Lung (tissue), 12 donors: ENCODE results near the gene CASS4. TPM values are rescaled to one million over a fixed set of nuclear protein-coding genes. Genes with fewer than 3 reads are reported as not detected.

Source experiments
- ATAC-seq: fragments of 200-7000 bp; cut with Tn5 transposase; one replicate; pipeline ENCODE4 v1.9.1; 2020; ENCODE audit warnings: moderate number of reproducible peaks; ENCODE audit not compliant: insufficient read depth, low FRiP score
- DNase-seq, 3 donors: peaks; one replicate each; pipeline ENCODE4 v3.0.0-alpha.2; 2013 to 2017
- H3K27ac ChIP-seq, 2 donors: one replicate each; pipeline ENCODE4 v1.5.1; 2013; ENCODE audit warnings: mild to moderate bottlenecking in 2 of 2, moderate library complexity in 2 of 2, control low read depth in 1 of 2, inconsistent platforms in 1 of 2, low read depth in 1 of 2, low read length in 1 of 2
- H3K27me3 ChIP-seq, 3 donors: one replicate each; pipeline ENCODE4 v1.5.1; 2013; ENCODE audit warnings: low read length in 2 of 3; ENCODE audit not compliant: control insufficient read depth in 3 of 3, insufficient read depth in 3 of 3
- H3K36me3 ChIP-seq, 4 donors: one replicate each; pipeline ENCODE4 v1.5.1; 2013; ENCODE audit warnings: low read length in 4 of 4, mild to moderate bottlenecking in 1 of 4, moderate library complexity in 1 of 4; ENCODE audit not compliant: control insufficient read depth in 4 of 4, insufficient read depth in 4 of 4
- H3K4me1 ChIP-seq, 5 donors: one replicate each; pipeline ENCODE4 v1.5.1; 2013; ENCODE audit warnings: low read length in 5 of 5, mild to moderate bottlenecking in 2 of 5, moderate library complexity in 1 of 5; ENCODE audit not compliant: control insufficient read depth in 5 of 5, insufficient read depth in 5 of 5
- H3K4me3 ChIP-seq: one replicate; pipeline ENCODE4 v1.5.1; 2013; ENCODE audit warnings: mild to moderate bottlenecking, control low read depth, moderate library complexity
- H3K9ac ChIP-seq, 2 donors: one replicate each; pipeline ENCODE4 v1.5.1; 2013; ENCODE audit warnings: low read length in 2 of 2, control low read depth in 1 of 2; ENCODE audit not compliant: insufficient read depth in 1 of 2
- H3K9me3 ChIP-seq, 4 donors: one replicate each; pipeline ENCODE4 v1.5.1; 2013; ENCODE audit warnings: low read length in 3 of 4, mild to moderate bottlenecking in 1 of 4, moderate library complexity in 1 of 4; ENCODE audit not compliant: control insufficient read depth in 4 of 4, insufficient read depth in 3 of 4
- WGBS, 2 donors: extraction: QIAGEN DNeasy Blood & Tissue Kit; methylation state at CpG; one replicate each; pipeline ENCODE4 v1.1.7; 2013; 5-methylcytosine and 5-hydroxymethylcytosine counted together
- polyA plus RNA-seq, 2 donors: library from polyadenylated mRNA; stranded (reverse); fragments of 200-250 nt; gene quantifications; one replicate each; pipeline ENCODE4 v1.2.1, GENCODE V29; 2013
- total RNA-seq, 2 donors: library from RNA; depleted of rRNA in 1 of 2; stranded (reverse); fragments of >200 nt in 1 of 2; gene quantifications; one replicate each; pipeline ENCODE4 v1.2.1, GENCODE V29; 2014 to 2021
- TF ChIP-seq, protein P1 (sequence below): IDR thresholded peaks from 2 replicates; pipeline ENCODE4 v1.5.1; 2012; ENCODE audit warnings: mild to moderate bottlenecking; ENCODE audit errors: control extremely low read depth, extremely low read depth
- donor health status: control.
- donor health status: control.
- donor health status: Bipolar disorder and iron deficiency.
- donor health status: healthy.
- donor health status: DM: yes; HTN: yes; CAD: no.

The CASS4 gene
- total and polyA plus RNA-seq, 4 donors, result 4.5 to 30.7 (median 14.8) TPM

DNA sequence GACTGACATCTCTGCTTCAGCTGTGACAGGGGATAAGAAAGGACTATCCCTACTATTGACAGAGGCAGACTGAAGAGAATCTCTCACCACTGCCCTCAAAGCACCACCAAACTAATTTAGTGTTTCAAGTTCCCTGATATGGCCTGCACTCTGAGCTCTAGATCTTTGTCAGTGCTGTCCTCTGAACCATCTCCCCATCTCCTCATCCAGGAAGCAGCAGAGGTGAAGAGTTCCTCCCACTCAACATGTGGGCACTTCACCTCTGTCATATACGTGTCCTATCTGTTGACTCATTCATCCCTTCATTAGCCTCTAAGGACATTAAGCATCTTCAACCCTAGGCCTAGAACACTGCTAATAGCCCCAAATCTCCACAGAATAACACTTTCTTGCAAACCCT lies 39.2 kb upstream of the CASS4 start:
- DNase-seq (no peak), ATAC-seq (no peak)
- TF ChIP-seq, protein P1, sequence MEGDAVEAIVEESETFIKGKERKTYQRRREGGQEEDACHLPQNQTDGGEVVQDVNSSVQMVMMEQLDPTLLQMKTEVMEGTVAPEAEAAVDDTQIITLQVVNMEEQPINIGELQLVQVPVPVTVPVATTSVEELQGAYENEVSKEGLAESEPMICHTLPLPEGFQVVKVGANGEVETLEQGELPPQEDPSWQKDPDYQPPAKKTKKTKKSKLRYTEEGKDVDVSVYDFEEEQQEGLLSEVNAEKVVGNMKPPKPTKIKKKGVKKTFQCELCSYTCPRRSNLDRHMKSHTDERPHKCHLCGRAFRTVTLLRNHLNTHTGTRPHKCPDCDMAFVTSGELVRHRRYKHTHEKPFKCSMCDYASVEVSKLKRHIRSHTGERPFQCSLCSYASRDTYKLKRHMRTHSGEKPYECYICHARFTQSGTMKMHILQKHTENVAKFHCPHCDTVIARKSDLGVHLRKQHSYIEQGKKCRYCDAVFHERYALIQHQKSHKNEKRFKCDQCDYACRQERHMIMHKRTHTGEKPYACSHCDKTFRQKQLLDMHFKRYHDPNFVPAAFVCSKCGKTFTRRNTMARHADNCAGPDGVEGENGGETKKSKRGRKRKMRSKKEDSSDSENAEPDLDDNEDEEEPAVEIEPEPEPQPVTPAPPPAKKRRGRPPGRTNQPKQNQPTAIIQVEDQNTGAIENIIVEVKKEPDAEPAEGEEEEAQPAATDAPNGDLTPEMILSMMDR, result no peak
- no peak overlapping the region for H3K27ac ChIP-seq
- H3K36me3 ChIP-seq, result peaks cover 2 to 9% (median 7%) of the 10 kb centered on the region in 4 donors
- WGBS, 2 donors, result 38 to 80% methylated on average over 1 of the region's 1 CpG
- no peaks in the 10 kb centered on the region for H3K9me3 ChIP-seq
- no peak overlapping the region for H3K9ac ChIP-seq
- no peaks in the 10 kb centered on the region for H3K27me3 ChIP-seq
- H3K4me3 ChIP-seq, result no peak overlapping the region
- H3K4me1 ChIP-seq, result no peaks in the 10 kb centered on the region

DNA sequence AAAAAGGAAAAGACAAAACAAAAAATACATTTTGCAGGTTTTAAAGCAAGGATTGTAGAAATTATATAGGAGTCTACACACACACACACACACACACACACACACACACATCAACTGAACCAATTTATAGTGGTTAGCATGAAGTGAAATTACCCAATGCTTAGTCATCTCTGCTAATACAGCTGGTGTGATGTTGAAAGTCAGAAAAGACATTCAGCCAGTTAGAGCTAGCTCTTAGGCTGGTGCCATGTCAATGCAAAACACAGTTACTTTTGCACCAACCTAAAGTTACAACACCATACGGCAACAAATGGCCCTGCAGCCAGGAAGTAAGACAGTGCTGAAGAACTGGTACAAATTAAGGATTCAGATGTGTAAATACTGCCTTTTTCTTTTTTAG lies 38.1 kb upstream of the CASS4 start:
- H3K27ac ChIP-seq, result no peak overlapping the region
- H3K9me3 ChIP-seq, result no peaks in the 10 kb centered on the region
- 20 to 45% methylated on average over 1 of the region's 1 CpG for WGBS, 2 donors
- peaks cover 0 to 11% (median 4%) of the 10 kb centered on the region in 4 donors for H3K36me3 ChIP-seq
- no peaks in the 10 kb centered on the region for H3K4me1 ChIP-seq
- TF ChIP-seq, protein P1, result no peak
- no peaks in the 10 kb centered on the region for H3K27me3 ChIP-seq
- ATAC-seq (peak; percentile 62), DNase-seq (no peak)
- no peak overlapping the region for H3K9ac ChIP-seq
- H3K4me3 ChIP-seq, result no peak overlapping the region

DNA sequence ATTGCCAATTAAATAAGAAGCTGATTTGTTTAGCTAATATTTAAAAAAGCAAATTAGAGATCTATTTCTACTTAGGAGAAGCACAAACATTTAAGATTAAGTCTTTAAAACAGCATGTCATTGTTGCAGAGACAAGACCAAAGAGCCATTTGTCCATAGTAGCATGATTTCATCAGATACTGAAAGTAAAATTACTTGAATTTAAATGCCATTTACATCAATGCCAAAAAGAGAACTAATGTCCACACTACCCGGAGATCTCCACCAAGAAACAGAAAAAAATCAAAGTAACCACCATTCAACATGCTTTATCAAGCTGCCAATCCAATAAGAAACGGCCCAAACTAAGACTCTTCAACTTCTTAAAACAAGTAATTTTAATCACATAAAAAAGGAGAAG lies 35.7 kb upstream of the CASS4 start:
- Histone ChIP-seq H3K27me3 (no peaks in the 10 kb centered on the region), H3K27ac (no peak overlapping the region), H3K9me3 (no peaks in the 10 kb centered on the region), H3K9ac (no peak overlapping the region), H3K4me1 (peaks cover 0 to 2% (median 0%) of the 10 kb centered on the region in 5 donors), H3K4me3 (no peak overlapping the region), H3K36me3 (peaks cover 0 to 12% (median 0%) of the 10 kb centered on the region in 4 donors)
- WGBS, 2 donors, result 47 to 61% methylated on average over 2 of the region's 2 CpGs
- TF ChIP-seq, protein P1, result no peak
- ATAC-seq, result no peak
- DNase-seq, result no peak

DNA sequence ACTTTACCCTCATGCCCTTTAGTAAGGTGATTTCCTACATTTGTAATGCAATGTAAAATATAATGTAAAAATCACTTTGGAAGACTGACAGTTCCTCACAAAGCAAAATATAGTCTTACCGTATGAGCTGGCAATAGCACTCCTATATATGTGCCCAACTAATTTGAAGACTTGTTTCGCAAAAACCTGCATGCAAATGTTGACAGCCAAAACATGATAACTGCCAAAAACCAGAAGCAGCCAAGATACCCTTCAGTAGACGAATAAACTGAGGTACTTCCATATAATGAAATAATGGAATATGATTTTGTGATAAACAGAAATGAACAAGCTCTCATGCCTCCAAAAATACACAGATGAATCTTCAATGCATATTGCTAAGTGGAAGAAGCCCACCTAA lies 33.7 kb upstream of the CASS4 start:
- H3K27ac ChIP-seq, result no peak overlapping the region
- peaks cover 0 to 10% (median 5%) of the 10 kb centered on the region in 4 donors for H3K36me3 ChIP-seq
- no peak overlapping the region for H3K4me3 ChIP-seq
- H3K9ac ChIP-seq, result no peak overlapping the region
- DNase-seq (no peak), ATAC-seq (no peak)
- TF ChIP-seq, protein P1, result no peak
- whole genome bisulfite sequencing, 2 donors, result 87 to 93% methylated on average over 3 of the region's 3 CpGs
- H3K9me3 ChIP-seq, result no peaks in the 10 kb centered on the region
- H3K27me3 ChIP-seq, result no peaks in the 10 kb centered on the region
- peaks cover 0 to 2% (median 0%) of the 10 kb centered on the region in 5 donors for H3K4me1 ChIP-seq
